Stimulated activated CD8-positive, alpha-beta memory T cell treated with anti-CD3 and anti-CD28 coated beads, Interleukin-7, amount 100 ng/mL, for 1 hour (primary cell): ENCODE results near the gene GLTP.
"Not testable (repeated sequence)": the region's sequence is repeated elsewhere in the genome, so short reads cannot be mapped to it uniquely, and the experiment has no call there.

Source experiments
- DNase-seq, 2 donors: peaks; one replicate each; pipeline ENCODE4 v3.0.0-alpha.2; 2020; ENCODE audit warnings: low read depth in 2 of 2

Gene GLTP

GRCh38 chr12:109877504-109878246, 2.7 kb downstream of the GLTP start:
- no peak for DNase-seq

DNA sequence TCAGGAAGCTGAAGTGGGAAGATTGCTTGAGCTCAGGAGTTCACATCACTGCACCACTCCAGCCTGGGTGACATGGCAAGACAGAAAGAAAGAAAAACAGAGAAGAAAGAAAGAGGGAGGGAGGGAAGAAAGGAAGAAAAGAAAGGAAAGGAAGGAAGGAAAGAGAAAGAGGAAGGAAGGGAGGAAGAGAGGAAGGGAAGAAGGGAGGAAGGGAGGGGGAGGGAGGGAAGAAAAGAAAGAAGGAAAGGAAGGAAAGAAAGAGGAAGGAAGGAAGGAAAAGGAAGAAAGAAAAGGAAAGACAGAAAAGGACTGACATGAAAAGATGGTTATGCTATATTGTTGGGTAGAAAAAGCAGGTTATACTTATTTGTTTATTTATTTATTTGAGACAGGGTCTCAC, 3.9 kb downstream of the GLTP start:
- DNase-seq, result no peak

DNA sequence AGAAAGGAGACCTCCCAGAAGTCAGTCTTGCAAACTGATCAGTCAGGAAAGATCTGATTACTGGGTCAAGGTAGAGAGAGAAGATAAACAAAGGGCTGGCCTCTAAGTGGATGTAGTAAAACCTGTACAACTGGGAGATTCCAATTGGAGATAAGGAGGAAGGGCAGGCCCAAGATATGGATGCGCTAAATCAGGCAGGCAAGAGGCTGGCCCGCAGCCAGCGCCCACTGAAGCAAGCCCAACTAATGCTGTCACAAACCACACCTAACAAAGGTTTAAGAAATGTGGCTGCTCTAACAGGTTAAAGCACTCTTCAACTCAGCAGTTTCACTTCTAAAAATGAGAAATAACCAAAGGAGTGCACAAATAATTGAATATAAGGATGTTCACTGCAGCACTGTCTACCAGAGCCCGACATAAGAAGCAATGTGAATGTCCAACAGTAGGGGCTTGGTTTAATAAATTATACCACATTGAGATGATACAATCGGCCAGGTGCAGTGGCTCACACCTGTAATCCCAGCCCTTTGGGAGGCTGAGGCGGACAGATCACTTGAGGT, 4.7 kb downstream of the GLTP start:
- no peak for DNase-seq

DNA sequence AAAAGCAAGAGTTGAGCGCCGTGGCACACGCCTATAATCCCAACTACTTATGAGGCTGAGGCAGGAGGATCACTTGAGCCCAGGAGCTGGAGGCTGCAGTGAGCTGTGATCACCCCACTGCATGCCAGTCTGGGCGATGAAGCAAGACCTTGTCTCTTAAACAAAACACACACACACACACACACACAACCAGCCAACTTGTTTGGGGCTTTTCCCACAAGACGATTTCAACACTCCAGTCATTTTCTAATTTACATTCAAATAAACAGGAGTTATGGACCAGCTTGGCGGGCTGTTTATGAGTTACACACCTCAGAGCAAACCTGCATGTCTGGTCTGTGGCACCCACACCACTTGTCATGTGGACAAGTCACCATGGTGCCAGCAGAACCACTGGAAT, 6.7 kb downstream of the GLTP start:
- no peak for DNase-seq

DNA sequence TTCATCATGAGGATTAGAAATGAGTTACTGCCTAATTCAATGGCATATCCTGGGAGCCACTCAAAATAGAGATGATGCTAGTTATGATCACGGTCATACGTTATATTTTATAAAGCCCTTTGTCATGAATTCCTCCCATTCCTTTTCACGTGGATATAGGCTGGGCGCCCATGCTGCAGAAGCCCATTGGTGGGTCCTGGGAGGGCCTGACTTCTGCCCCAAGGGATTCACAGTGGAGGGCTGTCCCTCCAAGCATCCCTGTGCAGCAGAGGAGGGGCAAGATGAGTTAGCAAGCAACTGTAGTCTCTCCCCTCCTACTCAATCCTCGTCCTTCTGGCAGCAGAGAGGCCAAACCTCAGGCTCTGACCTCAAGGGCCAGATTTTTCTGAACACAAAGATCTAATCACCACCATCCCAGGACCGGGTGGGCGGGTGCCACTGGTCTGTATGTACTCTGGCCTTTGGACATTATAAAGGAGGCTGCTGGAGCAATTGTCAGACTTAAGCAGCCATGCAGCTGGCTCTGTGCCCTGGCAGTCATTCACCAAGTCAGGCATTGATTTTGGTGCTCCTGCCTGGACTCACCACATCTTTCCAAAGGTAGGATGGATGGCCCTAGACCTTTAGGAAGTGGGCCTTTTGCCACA, 8.6 kb downstream of the GLTP start:
- DNase-seq, result no peak

GRCh38 chr12:109870648-109871047, 9.7 kb downstream of the GLTP start:
- no peak for DNase-seq

DNA sequence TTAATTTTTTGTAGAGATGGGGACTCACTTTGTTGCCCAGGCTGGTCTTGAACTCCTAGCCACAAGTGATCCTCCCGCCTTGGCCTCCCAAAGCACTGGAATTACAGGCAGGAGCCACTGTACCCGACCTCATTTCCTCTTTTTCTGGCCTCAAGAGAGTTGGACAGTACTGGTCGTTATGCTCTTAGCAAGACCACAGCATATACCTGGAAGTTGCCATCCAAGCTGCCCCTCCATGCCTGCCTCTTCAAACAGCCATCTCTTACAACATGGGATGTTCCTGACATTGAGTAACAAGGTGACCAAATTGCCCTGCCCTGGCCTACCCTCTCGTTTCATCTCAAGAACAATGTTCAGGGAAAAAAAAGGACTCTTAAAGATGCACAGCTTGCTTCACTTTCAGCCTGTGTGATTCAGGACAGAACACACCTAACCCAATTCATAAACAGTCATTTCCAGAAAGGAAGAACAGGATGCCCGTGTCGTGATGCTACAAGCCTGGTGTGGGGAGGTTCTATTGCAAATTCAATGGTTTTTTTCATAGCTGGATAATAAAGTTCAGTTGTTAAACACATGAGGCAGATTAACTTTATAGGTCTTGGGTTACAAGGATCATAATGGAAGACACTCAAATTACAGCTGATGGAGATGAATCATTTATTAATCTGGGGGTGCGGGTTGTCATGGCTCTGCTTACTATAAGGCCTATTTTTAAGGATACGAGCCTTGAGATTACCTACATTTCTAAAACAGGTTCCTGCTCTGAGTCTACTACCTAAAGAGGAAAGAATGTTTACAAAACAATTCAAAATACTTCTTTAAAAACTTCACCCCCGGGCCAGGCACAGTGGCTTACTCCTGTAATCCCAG, 11.9 kb downstream of the GLTP start:
- DNase-seq, result no peak

GRCh38 chr12:109864916-109865315, 15.4 kb downstream of the GLTP start:
- DNase-seq, result no peak

DNA sequence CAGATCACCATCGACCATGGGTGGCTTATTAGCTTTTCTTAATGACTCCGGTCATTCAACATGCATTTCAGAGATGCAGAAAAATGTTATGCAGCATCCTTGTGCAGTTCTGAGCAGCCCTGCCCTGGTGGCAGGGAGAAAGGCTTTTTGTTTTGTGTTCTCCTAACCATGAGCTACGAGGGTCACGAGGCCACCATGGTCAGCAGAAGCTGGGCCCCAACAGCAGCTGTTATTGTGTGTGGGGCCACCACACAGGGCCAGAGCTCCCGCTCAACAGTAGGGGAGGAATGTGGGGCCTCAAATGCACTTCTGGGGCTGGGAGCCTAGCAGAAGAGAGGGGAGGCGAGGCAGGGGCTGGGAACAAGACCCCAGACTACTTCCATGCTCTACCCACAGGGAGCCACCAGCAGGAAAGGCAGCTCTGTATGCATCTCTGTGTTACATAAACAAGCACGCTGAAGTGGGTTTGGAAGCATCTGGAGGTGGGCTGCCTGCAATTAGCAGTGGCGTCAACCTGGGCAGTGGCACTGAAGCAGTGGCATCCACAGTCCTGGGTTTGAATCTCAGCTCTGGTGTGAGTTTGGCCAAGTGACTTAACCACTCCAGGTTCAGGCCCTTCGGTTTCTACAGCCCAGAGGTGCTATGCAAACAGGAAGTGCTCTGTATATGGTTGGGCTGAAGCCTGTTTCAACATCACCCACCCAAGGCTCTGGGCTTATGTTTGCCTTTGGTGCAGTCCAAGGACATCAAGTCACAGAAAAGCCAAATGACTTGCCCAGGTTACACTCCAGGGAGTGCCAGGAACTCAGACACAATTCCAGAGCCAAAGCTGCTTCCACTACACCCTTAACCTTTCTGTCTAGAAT, 16.3 kb downstream of the GLTP start:
- no peak for DNase-seq

- not testable (repeated sequence) for DNase-seq
Measured at GRCh38 chr12:109862491-109862890, 17.9 kb downstream of the GLTP start.

DNA sequence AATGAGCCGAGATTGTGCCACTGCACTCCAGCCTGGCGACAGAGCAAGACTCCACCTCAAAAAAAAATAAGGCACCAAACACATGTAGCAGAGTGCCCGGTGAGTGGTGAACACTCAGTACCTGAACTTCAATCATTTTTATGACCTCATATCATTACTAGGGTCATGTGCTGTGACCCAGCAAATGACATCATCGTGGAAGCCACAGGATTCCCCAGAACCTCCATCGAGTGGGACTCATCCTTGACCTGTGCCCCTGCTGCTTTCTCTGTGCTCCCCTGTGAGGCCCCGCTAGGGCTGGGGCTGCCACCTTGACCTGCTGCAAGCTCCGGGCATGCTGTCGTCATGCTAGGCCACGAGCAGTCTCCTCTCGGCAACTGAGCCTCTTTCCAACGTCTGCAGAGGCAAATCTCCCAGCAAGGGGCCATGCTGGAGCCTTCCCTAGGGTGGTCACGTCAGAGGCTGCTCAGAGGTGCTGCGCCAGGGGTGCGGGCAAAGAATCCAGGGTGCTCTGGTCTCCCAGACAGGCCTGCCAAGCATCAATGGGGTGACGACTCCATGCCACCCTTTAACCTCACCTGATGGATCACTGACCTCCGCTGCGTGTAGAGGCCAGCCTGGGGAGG, 18.5 kb downstream of the GLTP start:
- no peak for DNase-seq

GRCh38 chr12:109860977-109861376, 19.4 kb downstream of the GLTP start:
- DNase-seq, result no peak

GRCh38 chr12:109858764-109859163, 21.6 kb downstream of the GLTP start:
- DNase-seq, result no peak

GRCh38 chr12:109857715-109858114, 22.6 kb downstream of the GLTP start:
- DNase-seq, result no peak

- no peak for DNase-seq
Measured at GRCh38 chr12:109855377-109855776, 25.0 kb downstream of the GLTP start.

- not testable (repeated sequence) for DNase-seq
Measured at GRCh38 chr12:109850518-109850917, 29.8 kb downstream of the GLTP start.

- DNase-seq, result no peak
Measured at GRCh38 chr12:109847142-109847735, 33.1 kb downstream of the GLTP start.

DNA sequence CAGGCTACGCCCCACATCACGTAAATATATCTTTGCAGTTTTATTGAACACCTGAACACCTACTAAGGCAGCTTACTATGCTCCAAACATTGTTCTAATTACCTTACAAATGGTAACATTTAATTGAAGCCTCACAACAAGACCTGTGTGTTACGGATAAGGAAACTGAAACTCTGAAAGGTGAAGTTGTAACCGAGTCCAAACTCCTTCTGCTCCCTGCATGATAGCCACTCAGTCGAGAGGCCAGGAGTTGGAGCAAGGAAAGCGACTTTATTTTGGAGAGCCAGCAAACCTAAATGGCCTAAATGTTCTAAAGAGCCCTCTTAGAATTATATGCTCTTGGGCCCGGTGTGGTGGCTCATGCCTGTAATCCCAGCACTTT, 34.5 kb downstream of the GLTP start:
- no peak for DNase-seq

GRCh38 chr12:109844983-109845823, 35.1 kb downstream of the GLTP start:
- DNase-seq, result peak; percentile 73 to 82

- DNase-seq, result no peak
Measured at GRCh38 chr12:109844091-109844490, 36.2 kb downstream of the GLTP start.
